ENCODE data around the gene LAIR1. TPM values are rescaled to one million over a fixed set of nuclear protein-coding genes. Genes with fewer than 3 reads are reported as not detected.
"Not testable (repeated sequence)": the region's sequence is repeated elsewhere in the genome, so short reads cannot be mapped to it uniquely, and the experiment has no call there.

The LAIR1 gene
- total RNA-seq, 1 experiment from 2014 or later = 0.12 TPM

DNA sequence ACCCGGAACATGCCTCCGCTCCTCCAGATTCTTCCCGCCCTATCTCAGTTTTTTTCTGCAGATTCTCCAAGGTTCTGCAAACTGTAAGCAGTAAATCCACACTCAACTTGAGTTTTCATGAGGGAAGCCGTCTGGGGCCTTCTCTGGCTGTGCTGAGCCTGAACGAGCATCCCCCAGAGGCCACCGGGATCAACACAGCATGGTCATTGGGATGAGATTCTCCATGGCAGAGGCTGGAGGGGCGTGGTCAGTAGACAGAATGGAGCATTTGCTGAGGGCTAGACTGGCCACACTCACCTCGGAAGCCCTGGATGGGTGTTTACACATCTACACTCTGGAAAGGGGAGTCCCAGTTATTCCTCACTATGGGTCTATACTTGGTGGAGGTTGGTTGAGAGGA lies 23.4 kb downstream of the LAIR1 start:
- DNase-seq (ENCODE audit: low read depth) = no peak

DNA sequence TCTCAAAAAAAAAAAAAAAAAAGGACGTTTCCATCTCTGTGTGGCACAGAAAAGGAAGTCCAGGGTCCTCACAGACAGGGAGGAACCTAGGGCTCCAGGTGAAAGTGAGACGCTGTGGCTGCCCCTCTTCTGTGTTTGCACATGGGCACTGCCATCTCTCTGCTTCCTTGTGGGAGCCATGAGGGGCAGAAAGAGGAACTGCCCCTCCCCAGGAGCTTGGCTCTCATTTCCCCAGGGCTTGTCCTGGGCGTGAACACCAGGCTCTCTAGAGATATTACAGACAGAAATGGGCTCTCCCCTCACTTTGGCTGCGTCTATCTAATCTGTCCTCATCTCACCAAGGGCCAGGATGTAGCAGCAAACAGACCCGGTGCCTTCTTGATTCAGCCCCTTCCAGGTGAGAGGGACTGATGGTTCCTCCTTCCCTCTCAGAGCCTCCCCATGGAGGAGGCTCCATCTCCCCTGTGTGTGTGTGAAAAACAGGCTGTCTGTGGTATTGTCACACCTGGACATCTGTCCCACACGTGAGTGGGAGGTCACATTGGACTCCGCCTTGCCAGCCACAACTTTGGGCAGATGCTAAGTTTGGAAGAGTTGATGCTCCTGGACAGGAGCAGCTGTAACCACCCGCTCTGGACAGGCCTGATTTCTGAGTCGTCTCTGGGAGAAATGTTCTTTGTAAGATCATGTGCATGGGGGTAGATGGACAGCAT lies 24.9 kb downstream of the LAIR1 start:
- no peak for DNase-seq (ENCODE audit: low read depth)

- DNase-seq (ENCODE audit: low read depth) = no peak
Measured at GRCh38 chr19:54338521-54338920, 26.2 kb downstream of the LAIR1 start.

DNA sequence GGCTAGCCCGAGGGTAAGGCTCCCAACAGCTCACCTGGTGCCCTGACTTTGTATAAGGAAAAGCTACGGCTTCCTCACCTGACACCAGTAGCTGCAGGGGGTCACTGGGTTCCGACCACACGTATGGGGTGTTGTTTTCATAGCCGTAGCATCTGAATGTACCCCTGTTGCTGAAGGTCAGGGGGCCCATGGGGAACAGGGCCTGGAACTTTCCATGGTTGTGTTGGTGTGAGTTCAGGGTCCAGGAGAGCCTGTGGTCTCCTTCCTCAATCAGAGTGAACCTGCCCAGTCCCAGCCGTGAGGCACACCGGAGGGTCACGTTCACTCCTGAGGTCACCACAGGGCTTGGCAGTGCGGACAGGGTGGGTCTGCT lies 26.9 kb downstream of the LAIR1 start:
- DNase-seq (ENCODE audit: low read depth) = no peak

DNA sequence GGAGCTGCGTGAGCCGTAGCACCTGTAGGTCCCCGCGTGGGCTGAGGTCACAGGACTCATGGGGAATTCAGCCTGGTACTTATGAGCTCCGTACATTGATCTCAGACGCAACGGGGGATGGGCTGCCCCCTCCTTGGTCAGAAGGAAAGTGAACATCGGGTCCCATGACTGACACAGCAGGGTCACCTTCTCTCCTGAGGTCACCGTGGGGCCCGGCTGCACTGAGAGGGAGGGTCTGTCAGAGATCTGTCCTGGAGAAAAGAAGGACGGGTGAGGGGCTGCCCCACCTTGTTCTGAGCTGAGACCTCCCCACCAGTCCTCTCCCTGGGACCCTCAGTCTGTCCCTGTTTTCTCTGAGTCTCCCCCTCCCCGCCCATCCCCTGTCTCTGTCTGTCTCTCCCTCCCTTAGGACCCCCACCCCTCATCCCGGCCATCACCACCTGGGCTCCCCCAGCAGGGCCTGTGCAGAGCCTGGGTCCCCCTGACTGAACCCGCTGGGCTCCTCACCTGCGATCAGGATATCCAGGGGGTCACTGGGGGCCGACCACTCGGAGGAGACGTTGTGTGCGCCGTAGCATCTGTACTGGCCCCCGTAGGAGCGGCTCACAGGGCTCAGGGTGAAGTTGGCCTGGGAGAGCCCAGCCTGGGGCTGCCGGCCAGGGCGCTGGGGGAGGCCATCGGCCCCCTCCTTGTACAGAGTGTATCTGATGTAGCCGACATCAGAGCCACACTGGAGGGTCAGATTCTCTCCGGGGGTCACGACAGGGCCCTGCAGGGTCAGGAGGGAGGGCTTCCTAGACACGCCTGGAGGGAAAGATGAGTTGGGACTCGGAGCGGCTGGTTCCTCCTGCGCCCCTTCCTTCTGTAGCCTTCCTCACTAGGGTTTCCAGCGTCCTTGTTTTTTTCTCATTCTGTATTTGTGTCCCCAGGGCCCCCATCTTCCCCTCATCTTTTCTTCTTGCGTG lies 27.6 kb downstream of the LAIR1 start:
- no peak for DNase-seq (ENCODE audit: low read depth)

DNA sequence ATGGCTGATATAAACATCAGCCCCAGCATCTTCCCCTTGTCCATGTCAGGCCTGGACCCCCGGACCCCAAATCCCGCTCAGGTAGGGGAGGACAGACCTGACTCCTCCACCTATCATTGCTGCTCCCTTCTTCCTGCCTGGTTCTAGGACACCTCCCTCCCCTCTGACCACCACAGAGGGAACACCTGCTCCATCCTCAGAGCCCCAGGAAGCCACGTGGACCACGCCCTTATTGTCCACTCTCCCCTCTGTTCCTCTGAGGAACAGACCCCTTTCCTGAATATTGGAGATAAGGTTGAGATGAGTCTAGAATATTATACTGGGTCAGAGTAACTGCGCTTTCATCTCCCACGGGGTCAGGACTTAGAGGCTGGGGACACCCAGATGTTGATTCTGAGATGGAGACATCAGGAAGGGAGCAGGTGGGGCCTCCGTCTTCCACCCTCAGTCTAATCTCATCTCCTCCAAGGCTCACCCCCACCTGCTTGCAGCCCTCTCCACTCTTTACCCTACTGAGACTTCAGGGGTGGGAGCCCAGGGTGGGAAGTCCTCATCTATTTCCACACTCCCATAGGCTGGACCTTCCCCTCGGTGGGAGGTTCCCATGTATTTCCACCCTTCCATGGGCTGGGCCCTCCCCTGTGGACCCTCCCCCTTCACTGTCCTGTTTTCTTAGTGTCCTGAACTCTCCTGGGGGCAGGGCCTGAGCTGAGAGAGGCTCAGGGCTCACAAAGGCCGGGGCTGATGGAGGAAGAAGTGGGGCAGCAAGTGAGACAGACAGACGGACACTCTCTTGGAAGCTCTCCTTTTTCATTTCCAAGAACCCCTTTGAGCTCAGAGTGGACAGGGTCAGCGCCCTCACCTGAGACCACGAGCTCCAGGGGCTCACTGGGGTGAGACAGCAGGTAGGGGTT lies 28.5 kb downstream of the LAIR1 start:
- no peak for DNase-seq (ENCODE audit: low read depth)

- no peak for DNase-seq (ENCODE audit: low read depth)
Measured at GRCh38 chr19:54335164-54335563, 29.6 kb downstream of the LAIR1 start.

- DNase-seq (ENCODE audit: low read depth) = no peak
Measured at GRCh38 chr19:54333586-54334298, 31.0 kb downstream of the LAIR1 start.

- no peak for DNase-seq (ENCODE audit: low read depth)
Measured at GRCh38 chr19:54332149-54332548, 32.6 kb downstream of the LAIR1 start.

DNA sequence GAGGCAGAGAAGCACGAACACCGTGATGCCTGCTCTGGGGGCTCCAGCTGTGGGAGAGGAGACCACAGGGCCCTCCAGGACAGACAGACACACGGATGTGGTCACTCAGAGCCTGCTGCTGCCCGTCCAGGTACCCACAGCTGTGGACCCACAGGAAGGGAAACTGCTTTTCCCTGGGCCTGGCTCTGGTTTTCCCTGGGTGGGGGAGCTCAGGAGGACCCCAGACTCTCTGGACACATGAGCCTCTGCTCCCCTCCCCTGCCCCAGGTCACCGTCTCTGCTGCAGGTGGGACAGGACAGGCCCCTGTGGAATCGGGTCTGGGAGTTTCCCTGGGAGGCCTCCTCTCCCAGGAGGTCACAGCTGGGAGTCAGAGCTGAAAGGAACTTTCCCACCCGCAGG lies 33.1 kb downstream of the LAIR1 start:
- DNase-seq (ENCODE audit: low read depth) = no peak

DNA sequence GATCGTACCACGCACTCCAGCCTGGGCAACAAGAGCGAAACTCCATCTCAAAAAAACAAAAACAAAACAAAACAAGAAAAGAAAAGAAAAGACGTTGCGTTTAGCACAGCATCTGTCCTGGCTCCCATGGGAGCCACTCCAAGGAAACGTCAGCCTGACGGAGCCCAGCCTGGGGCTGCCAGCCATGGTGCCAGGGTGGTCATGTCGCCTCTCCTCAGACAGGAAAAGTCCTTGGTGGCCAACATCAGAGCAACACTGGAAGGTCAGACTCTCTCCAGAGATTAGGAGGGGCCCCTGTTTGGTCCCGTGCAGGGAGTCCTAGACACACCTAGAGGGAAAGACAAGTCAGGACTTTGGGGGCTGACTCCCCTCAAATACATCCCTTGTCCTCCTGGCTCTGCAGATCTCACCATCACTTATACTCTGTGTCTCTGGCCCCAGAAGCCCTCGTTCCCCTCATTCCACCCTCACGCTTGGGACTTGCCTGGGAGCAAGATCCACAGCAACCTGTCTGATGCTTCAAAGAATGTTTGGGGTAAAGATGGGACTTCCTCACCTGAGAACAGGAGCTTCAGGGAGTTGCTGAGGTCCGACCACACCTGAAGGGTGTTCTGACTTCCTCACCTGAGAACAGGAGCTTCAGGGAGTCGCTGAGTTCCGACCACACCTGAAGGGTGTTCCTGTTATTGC lies 35.1 kb downstream of the LAIR1 start:
- no peak for DNase-seq (ENCODE audit: low read depth)

DNA sequence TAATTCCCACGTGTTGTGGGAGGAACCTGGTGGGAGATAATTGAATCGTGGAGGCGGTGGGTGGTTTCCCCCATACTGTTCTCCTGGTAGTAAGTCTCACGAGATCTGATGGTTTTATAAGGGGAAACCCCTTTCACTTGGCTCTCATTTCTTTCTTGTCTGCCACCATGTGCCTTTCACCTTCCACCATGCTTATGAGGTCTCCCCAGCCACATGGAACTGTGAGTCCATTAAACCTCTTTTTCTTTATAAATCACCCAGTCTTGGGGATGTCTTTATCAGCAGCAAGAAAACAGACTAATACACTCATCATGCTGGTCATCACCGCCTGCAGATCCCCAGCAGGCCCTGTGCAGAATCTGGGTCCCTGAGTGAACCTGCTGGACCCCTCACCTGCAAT lies 36.0 kb downstream of the LAIR1 start:
- DNase-seq (ENCODE audit: low read depth) = not testable (repeated sequence)

DNA sequence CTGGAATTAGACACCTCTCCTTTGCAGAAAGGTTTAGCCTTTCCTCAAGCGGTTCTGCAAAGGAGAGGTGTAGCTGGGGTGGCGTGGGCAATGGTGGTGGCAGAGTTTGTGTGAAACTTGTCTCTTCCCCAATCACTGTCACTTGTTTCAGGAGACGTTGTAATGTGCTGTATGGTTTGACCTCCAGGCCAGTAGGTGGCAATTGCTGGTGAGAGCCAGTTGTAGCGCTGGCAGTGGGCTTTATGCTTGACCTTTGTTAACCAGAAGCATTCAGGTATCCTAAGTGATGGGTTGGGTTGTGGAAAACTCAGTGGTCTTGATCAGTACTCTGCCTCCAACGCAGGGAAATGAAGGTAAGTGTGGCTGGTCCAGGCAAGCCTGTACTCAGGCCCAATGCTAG lies 39.1 kb downstream of the LAIR1 start:
- DNase-seq (ENCODE audit: low read depth) = no peak

- DNase-seq (ENCODE audit: low read depth) = peak; percentile 38
Measured at GRCh38 chr19:54325194-54325621, 39.5 kb downstream of the LAIR1 start.

DNA sequence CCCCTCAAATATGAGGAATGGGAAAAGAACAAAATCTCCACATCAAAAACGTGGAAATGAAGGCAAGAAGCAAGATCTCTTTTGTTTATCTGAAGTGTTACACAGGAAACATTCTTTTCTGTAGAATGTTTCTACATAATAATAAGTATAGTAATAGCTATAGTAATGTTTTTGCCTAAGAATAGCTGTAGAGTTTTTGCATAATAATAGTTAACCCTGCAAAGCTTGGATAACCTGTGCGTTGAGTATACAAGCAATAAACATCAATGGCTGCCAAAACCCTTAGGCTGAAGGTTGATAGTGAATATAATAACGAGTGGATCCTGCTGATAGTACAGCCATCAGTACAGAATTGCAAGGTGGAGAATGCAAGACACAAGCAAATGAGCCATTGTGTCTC lies 40.7 kb downstream of the LAIR1 start:
- no peak for DNase-seq (ENCODE audit: low read depth)

- DNase-seq (ENCODE audit: low read depth) = not testable (repeated sequence)
Measured at GRCh38 chr19:54322934-54323333, 41.8 kb downstream of the LAIR1 start.

DNA sequence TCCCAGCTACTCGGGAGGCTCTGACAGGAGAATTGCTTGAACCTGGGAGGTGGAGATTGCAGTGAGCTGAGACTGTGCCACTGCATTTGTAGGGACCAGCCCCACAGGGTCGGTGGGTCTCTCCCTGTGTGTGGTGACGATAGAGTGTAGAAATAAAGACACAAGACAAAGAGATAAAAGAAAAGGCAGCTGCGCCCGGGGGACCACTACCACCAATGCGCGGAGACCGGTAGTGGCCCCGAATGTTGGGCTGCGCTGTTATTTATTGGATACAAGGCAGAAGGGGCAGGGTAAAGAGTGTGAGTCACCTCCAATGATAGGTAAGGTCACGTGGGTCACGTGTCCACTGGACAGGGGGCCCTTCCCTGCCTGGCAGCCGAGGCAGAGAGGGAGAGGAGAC lies 42.4 kb downstream of the LAIR1 start:
- DNase-seq (ENCODE audit: low read depth) = not testable (repeated sequence)

GRCh38 chr19:54319892-54320670 lies 44.6 kb downstream of the LAIR1 start:
- DNase-seq (ENCODE audit: low read depth) = no peak

DNA sequence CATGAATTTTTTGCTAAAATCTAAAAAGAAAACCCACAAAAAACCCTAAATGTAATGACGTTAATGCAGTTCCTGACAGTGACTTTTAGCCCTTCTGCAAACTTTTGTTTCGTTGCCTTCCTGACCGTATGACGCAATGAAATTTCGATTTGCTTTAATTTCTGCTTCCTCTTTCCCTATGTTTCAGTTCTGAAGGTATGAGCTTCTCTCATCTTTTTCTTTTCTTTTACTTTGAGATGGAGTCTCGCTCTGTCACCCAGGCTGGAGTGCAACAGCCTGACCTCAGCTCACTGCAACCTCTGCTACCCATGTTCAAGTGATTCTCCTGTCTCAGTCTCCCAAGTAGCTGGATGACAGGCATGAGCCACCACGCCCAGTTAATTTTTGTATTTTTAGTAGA lies 45.7 kb downstream of the LAIR1 start:
- DNase-seq (ENCODE audit: low read depth) = no peak

GRCh38 chr19:54317965-54318240 lies 46.8 kb downstream of the LAIR1 start:
- no peak for DNase-seq (ENCODE audit: low read depth)
